Sigmoid colon (tissue), 7 donors: Measurements from ENCODE around the gene EHMT2. TPM values are rescaled to one million over a fixed set of nuclear protein-coding genes. Genes with fewer than 3 reads are reported as not detected.

ENCODE experiments used
- DNase-seq: peaks from one replicate; pipeline ENCODE4 v3.0.0-alpha.2; 2019
- H3K27ac ChIP-seq, 4 donors: fragments of 200-600 bp; sonication (generic); one replicate each; pipeline ENCODE4 v1.5.1; 2016 to 2019; ENCODE audit warnings: mild to moderate bottlenecking in 1 of 4
- H3K27me3 ChIP-seq, 3 donors: fragments of 200-600 bp; sonication (generic); one replicate each; pipeline ENCODE4 v1.5.1; 2019; ENCODE audit warnings: mild to moderate bottlenecking in 1 of 3
- H3K36me3 ChIP-seq, 4 donors: fragments of 200-600 bp; sonication (generic); one replicate each; pipeline ENCODE4 v1.5.1; 2016 to 2019
- H3K4me1 ChIP-seq, 4 donors: fragments of 200-600 bp; sonication (generic); one replicate each; pipeline ENCODE4 v1.5.1; 2017 to 2019
- H3K4me3 ChIP-seq, 4 donors: fragments of 200-600 bp; sonication (generic); one replicate each; pipeline ENCODE4 v1.5.1; 2017 to 2019; ENCODE audit warnings: mild to moderate bottlenecking in 2 of 4, moderate library complexity in 1 of 4
- H3K9me3 ChIP-seq, 4 donors: fragments of 200-600 bp in 3 of 4; sonication (generic) in 3 of 4; one replicate each; pipeline versions ENCODE4 v1.5.1 to v1.6.1; 2013 to 2019
- CTCF ChIP-seq, 4 experiments: fragments of 450-650 bp in 3 of 4; fragments of 200-600 bp in 1 of 4; IDR thresholded peaks; one replicate each; pipeline ENCODE4 v1.5.1; 2016 to 2019; ENCODE audit warnings: antibody characterized with exemption in 4 of 4, mild to moderate bottlenecking in 3 of 4, moderate library complexity in 2 of 4
- EP300 ChIP-seq, 4 donors: sonication (generic); formaldehyde crosslinking; IDR thresholded peaks; one replicate each; pipeline ENCODE4 v1.6.1; 2017; ENCODE audit warnings: antibody characterized with exemption in 4 of 4
- POLR2A ChIP-seq, 2 donors: fragments of 450-650 bp; IDR thresholded peaks; one replicate each; pipeline ENCODE4 v1.6.1; 2016; ENCODE audit warnings: antibody characterized with exemption in 2 of 2, mild to moderate bottlenecking in 2 of 2, moderate library complexity in 2 of 2
- POLR2AphosphoS5 ChIP-seq, 4 donors: sonication (generic); formaldehyde crosslinking; IDR thresholded peaks; one replicate each; pipeline ENCODE4 v1.6.1; 2017; ENCODE audit warnings: antibody characterized with exemption in 4 of 4
- WGBS, 2 donors: extraction: QIAGEN DNeasy Blood & Tissue Kit; methylation state at CpG; one replicate each; pipeline ENCODE4 v1.1.7; 2013; 5-methylcytosine and 5-hydroxymethylcytosine counted together
- intact Hi-C: fragments of 100-400 bp; cut with DNase I; formaldehyde crosslinking; loops from one replicate; pipeline ENCODE4 v1.15.1; 2023
- polyA plus RNA-seq, 3 donors: library from polyadenylated mRNA; stranded (reverse); fragments of 200-250 nt; gene quantifications; one replicate each; pipeline ENCODE4 v1.2.3, GENCODE V29; 2013
- total RNA-seq, 4 donors: library from RNA; depleted of rRNA; stranded (reverse); fragments of >200 nt; gene quantifications; one replicate each; pipeline ENCODE4 v1.1.0, GENCODE V29; 2016
- donor health status: healthy with polysubstance abuse.
- donor health status: Bipolar disorder and iron deficiency.
- donor health status: healthy.

EHMT2 gene
- total RNA-seq (10 to 100 TPM; 31.3 to 34.3 (median 33.8) TPM), polyA plus RNA-seq (10 to 100 TPM; 11.8 to 45.0 (median 17.4) TPM)

GRCh38 chr6:31897612-31898382, at the start of gene EHMT2:
Gene EHMT2 (minus strand): TSS chr6:31897698. CDS start chr6:31897677, 21 bp downstream.
- H3K36me3 ChIP-seq = peaks cover 5 to 29% (median 15%) of the 10 kb centered on the region in 4 donors
- peaks cover 3 to 42% (median 37%) of the 10 kb centered on the region in 4 donors for H3K4me1 ChIP-seq
- H3K9me3 ChIP-seq = no peaks in the 10 kb centered on the region
- WGBS, 2 donors = 0 to 1% methylated on average over 49 of the region's 49 CpGs
- no peaks in the 10 kb centered on the region for H3K27me3 ChIP-seq
- H3K4me3 ChIP-seq = peak within 1 kb of the TSS; percentile 94 to 100 (median 98)
- H3K27ac ChIP-seq = peak within 1 kb of the TSS; percentile 89 to 94 (median 90)
- TF ChIP-seq EP300 (IDR thresholded peaks at IDR 0.05) = no peak
- peak; percentile 78 to 90 (median 88) for TF ChIP-seq POLR2AphosphoS5 (IDR thresholded peaks at IDR 0.05)
- no peak for TF ChIP-seq CTCF (IDR thresholded peaks at IDR 0.05)
- peak; percentile 55 to 69 for TF ChIP-seq POLR2A (IDR thresholded peaks at IDR 0.05)
- peak; percentile 91 for DNase-seq
- intact Hi-C loops = loop anchor here (2.0 kb wide), 1 partner anchor 61 kb away; no protein-coding TSS in a partner anchor

- no peak for DNase-seq
- Histone ChIP-seq H3K27me3 (no peaks in the 10 kb centered on the region), H3K9me3 (no peaks in the 10 kb centered on the region), H3K4me1 (peaks cover 0 to 23% (median 20%) of the 10 kb centered on the region in 4 donors), H3K4me3 (no peak overlapping the region), H3K36me3 (peaks cover 0 to 12% (median 8%) of the 10 kb centered on the region in 4 donors), H3K27ac (no peak overlapping the region)
- TF ChIP-seq POLR2AphosphoS5 (IDR thresholded peaks at IDR 0.05) (no peak), POLR2A (IDR thresholded peaks at IDR 0.05) (no peak), CTCF (IDR thresholded peaks at IDR 0.05) (no peak), EP300 (IDR thresholded peaks at IDR 0.05) (no peak)
- intact Hi-C loops = no loop called here
- WGBS, 2 donors = 91 to 93% methylated on average over 24 of the region's 24 CpGs
These were observed 49.7 kb upstream of the EHMT2 start for GRCh38 chr6:31947070-31947675.

- peak overlapping the region in 3 of 4 donors; percentile 20 to 22 (median 22) for H3K4me3 ChIP-seq
- intact Hi-C loops = no loop called here
These were observed 48.9 kb upstream of the EHMT2 start for GRCh38 chr6:31946370-31946885.

More at GRCh38 chr6:31946370-31946885, 48.9 kb upstream of the EHMT2 start:
- DNase-seq = no peak
- no peak for TF ChIP-seq POLR2AphosphoS5 (IDR thresholded peaks at IDR 0.05)
- no peak for TF ChIP-seq CTCF (IDR thresholded peaks at IDR 0.05)
- TF ChIP-seq POLR2A (IDR thresholded peaks at IDR 0.05) = no peak
- no peak for TF ChIP-seq EP300 (IDR thresholded peaks at IDR 0.05)
- Histone ChIP-seq H3K36me3 (peaks cover 0 to 5% (median under 1%) of the 10 kb centered on the region in 4 donors), H3K9me3 (no peaks in the 10 kb centered on the region), H3K4me1 (peaks cover 0 to 23% (median 20%) of the 10 kb centered on the region in 4 donors), H3K27me3 (no peaks in the 10 kb centered on the region), H3K27ac (peak overlapping the region; percentile 79 to 83 (median 82))
- WGBS, 2 donors = 74 to 76% methylated on average over 11 of the region's 11 CpGs
